CD4-positive, alpha-beta T cell treated with Interleukin-17A for 1 hour (primary cell): ENCODE results near the gene KCNK5.

Experiments used
- DNase-seq: peaks from one replicate; pipeline ENCODE4 v3.0.0-alpha.2; 2020

KCNK5 gene

GRCh38 chr6:39239527-39240154, 10.4 kb upstream of the KCNK5 start:
- DNase-seq: no peak

- DNase-seq: no peak
These were observed 7.5 kb upstream of the KCNK5 start for GRCh38 chr6:39236742-39237141.

- no peak for DNase-seq
These were observed 4.1 kb upstream of the KCNK5 start for GRCh38 chr6:39233333-39233732.

- DNase-seq: no peak
These were observed 2.4 kb upstream of the KCNK5 start for GRCh38 chr6:39231521-39232243.

GRCh38 chr6:39230654-39231035, 1.4 kb upstream of the KCNK5 start:
- no peak for DNase-seq

- DNase-seq: peak; percentile 28
These were observed 934 bp downstream of the KCNK5 start for GRCh38 chr6:39228111-39228971.

- DNase-seq: no peak
These were observed 1.8 kb downstream of the KCNK5 start for GRCh38 chr6:39227476-39227875.

GRCh38 chr6:39226639-39227329, 2.5 kb downstream of the KCNK5 start:
- peak; percentile 5 for DNase-seq

GRCh38 chr6:39225946-39226437, 3.3 kb downstream of the KCNK5 start:
- DNase-seq: peak; percentile 55

GRCh38 chr6:39225543-39225942, 3.7 kb downstream of the KCNK5 start:
- no peak for DNase-seq

GRCh38 chr6:39224523-39225182, 4.6 kb downstream of the KCNK5 start:
- no peak for DNase-seq

GRCh38 chr6:39224011-39224410, 5.3 kb downstream of the KCNK5 start:
- no peak for DNase-seq

- DNase-seq: no peak
These were observed 5.7 kb downstream of the KCNK5 start for GRCh38 chr6:39223555-39223954.

GRCh38 chr6:39223061-39223460, 6.2 kb downstream of the KCNK5 start:
- no peak for DNase-seq

GRCh38 chr6:39221779-39222641, 7.3 kb downstream of the KCNK5 start:
- DNase-seq: no peak

GRCh38 chr6:39221115-39221514, 8.2 kb downstream of the KCNK5 start:
- DNase-seq: no peak

GRCh38 chr6:39218868-39219567, 10.3 kb downstream of the KCNK5 start:
- no peak for DNase-seq

- no peak for DNase-seq
These were observed 12.0 kb downstream of the KCNK5 start for GRCh38 chr6:39217177-39217864.

GRCh38 chr6:39215640-39216158, 13.6 kb downstream of the KCNK5 start:
- no peak for DNase-seq
